ENCODE results near the gene ABCB9. TPM values are rescaled to one million over a fixed set of nuclear protein-coding genes. Genes with fewer than 3 reads are reported as not detected.
"Not testable (repeated sequence)": the region's sequence is repeated elsewhere in the genome, so short reads cannot be mapped to it uniquely, and the experiment has no call there.

Gene ABCB9
- total RNA-seq, 1 experiment from 2014 or later, result 15.8 TPM

DNA sequence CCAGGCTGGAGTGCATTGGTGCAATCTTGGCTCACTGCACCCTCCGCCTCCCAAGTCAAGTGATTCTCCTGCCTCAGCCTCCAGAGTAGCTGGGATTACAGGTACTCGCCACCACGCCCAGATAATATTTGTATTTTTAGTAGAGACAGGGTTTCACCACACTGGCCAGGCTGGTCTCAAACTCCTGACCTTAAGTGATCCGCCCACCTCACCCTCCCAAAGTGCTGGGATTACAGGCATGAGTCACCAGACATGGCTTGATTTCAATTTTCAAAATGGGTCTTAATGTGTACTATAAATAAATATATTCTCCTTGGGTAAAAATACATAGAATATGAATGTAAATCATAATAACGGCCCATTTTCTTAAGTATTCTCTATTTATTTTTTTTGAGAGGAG lies 24.9 kb downstream of the ABCB9 start:
- peak; percentile 55 for DNase-seq (ENCODE audit: low spot score)

DNA sequence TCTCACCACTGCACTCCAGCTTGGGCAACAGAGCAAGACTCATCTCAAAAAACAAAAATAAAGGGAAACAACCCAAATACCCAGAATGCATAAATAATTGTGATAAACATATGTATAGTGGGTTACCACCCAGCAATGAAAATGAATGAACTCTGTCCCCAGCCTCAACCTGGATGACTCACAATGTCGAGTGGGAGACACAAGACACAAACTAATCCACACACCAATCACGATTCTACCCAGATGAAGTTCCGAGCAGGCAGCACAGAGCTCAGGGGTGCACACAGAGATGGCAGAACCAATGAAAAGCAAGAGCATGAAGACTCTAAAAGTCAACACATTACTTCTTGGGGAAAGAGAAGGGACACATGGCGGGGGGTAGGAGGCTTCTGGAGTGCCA lies 27.1 kb downstream of the ABCB9 start:
- no peak for DNase-seq (ENCODE audit: low spot score)

DNA sequence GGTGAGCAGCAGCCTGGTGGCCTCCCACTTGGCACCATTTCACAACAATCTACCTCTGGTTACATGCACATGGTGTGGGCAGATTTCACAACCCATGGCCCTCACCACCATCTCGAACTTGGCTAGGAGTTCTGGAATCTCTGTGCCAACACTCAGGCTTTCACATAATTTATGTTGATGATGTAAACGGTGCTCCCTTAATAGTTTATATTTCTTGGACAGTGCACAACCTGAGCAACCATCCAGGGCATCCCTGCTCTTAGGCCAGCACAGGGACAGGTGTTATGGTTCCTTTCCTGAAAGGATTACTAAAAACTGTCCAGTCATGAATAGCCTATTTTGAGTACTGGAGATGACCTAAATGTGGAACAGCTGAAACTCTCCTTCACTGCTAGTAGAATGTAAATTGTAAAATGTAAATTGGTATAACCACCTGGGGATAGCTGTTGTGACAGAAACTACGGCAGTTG lies 28.6 kb downstream of the ABCB9 start:
- DNase-seq (ENCODE audit: low spot score), result no peak

DNA sequence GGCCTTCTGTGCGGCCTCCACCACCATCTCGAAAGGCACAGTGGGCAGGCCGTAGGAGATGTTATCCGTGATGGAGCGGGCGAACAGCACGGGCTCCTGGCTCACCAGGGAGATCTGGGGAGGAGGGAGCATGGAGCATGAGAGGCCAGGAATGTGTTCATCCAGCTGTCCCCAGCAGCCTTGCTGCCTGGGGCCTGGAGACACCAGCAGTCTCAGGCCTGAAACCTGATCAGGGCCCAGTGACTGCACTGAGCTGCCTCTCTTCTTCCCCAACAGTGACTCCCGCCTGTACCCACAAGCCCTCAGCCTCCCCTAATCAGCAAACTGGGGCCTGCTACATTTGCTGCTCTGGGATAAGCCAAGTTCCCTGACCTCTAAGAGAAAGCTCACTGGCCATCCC lies 30.9 kb downstream of the ABCB9 start:
- no peak for DNase-seq (ENCODE audit: low spot score)

DNA sequence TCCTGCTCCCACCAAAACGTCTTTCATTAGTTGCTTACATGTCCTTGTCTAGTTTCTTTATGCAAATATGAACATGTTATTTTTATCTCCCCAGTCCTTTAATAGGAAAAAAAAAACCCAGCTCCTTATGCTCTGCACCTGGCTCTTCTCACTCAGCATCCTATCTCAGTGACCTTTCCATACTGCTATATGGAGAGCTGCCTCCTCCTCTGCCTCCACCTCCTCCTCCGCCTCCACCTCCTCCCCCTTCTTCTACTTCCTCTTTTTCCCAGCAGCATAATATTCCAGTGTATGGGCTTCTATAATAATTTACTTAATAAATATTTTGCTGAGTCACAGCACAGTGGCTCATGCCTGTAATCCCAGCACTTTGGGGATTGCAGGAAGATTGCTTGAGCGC lies 31.5 kb downstream of the ABCB9 start:
- DNase-seq (ENCODE audit: low spot score), result no peak

DNA sequence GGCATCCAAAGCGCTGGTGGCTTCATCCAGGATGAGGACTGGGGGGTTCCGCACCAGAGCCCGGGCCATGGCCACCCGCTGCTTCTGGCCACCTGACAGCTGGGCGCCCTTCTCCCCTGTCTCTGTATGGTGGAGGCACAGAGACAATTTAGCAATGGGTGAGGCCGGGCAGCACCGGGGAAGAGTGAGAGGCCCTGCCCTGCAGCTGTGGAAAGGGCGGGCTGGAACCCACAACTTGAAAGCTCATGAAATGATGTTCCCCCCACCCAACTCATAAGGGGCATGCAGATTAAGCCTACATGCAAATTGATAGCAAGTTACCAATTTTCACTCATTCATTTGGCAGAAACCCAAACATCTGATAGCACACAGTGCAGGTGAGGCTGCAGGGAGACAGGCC lies 34.1 kb downstream of the ABCB9 start:
- DNase-seq (ENCODE audit: low spot score), result no peak

DNA sequence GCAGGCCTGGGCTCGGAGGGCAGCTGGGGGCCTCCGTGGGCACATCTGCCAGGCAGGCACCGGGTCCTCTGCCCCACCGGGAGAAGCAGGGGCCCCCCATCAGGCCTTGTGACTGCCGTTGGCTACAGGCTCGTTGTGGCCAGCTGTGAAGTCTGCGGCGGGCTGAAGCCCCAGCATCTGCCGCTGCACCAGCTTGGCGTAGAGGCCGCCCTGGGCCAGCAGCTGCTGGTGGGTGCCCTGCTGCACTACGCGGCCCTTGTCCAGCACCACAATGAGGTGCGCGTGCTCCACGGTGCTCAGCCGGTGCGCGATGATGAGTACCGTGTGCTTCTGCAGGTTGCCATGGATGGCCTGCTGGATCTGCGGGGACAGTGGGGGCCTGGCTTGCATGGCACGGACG lies 36.5 kb downstream of the ABCB9 start:
- no peak for DNase-seq (ENCODE audit: low spot score)

DNA sequence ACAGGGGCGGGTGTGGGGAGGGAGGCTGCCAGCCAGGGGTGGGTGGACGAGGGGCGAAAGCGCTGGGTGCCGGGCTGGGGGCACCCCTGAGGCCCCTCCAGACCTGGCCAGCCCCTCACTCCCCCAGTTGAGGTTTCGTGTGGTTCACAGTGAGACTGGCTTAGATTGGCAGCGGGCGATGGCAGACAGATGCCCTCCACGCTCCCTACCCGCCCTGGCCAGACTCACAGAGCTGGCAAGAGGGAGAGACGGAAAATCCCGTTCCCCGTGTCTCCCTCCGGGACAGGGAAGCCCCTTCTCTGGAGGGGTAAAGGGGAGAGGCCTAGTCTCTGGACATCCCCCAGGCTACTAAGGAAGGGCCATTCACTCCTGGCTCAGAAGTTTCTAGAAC lies 37.1 kb downstream of the ABCB9 start:
- DNase-seq (ENCODE audit: low spot score), result no peak

DNA sequence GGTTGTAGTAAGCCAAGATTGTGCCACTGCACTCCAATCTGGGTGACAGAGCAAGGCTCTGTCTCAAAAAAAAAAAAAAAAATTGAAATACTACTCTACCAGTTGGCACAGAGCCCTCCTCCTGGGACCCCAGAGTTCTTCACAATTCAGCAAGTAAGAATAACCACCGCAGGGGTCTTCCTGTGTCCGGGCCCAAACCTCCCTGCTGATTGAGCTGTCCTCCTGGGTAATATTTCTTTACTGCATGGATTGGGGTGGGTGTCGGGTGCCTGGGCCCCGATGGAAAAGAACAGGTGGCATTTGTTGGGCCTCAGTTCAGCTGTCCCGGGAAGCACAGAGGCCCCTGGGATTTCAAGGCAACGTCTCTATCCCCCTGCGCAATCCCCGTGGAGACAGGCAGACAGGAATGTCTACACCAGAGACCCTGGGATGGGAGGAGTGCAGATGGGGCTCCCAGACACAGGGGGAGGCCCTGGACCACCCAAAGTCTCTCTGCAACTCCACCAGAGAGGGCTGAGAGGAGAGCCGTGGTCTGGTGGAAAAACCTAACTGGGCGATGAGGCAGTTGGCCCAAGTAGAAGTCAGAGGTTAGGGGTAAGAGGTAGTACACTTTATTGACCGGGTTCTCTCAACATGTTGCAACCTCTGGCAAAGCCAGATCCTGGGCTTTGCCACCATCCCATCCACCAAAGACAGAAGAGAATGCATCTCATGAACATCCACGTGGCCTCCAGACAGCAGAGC lies 37.7 kb downstream of the ABCB9 start:
- DNase-seq (ENCODE audit: low spot score), result no peak

DNA sequence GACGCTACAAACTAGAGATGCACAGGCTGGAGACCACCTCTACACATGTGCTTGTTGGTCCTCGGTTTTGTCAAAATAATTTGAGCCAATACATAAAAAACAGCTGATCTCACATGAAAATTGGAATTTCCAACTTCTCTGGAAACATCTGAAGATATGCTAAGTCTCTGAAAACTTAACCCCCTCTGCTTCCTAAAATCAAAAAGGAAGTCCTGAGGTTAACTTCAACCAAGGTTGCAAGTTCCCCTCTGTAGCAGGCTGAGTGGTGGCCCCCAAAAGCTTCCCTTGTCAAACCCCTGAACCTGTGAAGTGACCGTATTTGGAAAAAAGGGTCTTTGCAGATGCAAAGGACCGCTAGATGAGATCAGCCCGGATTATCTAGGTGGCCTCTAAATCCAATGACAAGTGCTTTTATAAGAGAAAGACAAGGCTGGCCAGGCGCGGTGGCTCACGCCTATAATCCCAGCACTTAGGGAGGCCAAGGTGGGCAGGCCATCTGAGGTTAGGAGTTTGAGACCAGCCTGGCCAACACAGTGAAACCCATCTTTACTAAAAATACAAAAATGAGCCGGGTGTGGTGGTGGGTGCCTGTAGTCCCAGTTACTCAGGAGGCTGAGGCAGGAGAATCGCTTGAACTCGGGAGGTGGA lies 38.4 kb downstream of the ABCB9 start:
- no peak for DNase-seq (ENCODE audit: low spot score)

DNA sequence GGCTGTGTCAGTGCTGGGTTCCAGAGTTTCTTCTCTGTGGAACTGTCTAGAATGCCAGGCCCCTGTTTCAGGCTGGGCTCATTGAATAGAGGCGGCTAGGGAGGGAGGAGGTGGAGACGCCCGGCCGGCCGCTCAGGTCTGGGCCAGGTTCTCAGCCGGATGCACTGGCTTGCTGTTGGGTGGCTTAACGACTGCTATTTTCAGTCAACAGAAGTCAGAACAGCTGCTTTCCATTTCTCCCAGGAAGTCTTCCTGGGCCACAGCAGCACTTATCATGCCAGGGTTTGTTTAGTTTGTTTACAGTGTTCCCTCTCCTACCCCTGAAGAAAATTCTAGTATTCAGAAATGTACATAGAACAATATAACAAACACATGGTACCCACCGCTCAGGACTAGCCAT lies 44.3 kb downstream of the ABCB9 start:
- no peak for DNase-seq (ENCODE audit: low spot score)

DNA sequence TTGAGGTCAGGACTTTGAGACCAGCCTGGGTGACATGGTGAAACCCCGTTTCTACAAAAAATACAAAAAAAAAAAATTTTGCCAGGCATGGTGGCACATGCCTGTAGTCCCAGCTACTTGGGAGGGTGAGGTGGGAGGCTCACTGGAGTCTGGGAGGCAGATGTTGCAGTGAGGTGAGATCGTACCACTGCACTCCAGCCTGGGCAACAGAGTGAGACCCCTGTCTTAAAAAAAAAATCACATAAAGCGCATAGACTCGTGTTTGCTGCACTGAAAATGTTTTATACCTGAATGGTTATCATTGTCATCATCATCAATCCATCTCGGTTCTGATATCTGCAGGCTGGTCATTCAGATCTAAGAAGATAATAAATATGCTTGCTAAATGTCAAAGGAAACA lies 45.6 kb downstream of the ABCB9 start:
- no peak for DNase-seq (ENCODE audit: low spot score)

DNA sequence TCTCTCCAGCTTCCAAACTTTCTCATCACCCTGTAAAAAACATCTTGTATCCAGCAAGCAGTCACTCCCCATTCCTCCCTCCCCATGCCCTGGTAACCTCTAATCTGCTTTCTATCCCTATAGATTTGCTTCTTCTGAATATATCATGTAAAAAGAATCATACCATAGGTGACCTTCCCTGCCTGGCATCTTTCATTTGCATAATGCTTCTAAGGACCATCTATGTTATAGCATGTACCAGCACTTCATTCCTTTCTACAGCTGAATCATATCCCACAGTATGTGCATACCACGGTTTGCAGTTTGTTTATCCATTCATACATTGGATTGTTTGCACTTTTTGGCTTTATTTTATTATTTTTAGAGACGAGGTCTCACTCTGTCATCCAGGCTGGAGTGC lies 47.4 kb downstream of the ABCB9 start:
- DNase-seq (ENCODE audit: low spot score), result no peak

DNA sequence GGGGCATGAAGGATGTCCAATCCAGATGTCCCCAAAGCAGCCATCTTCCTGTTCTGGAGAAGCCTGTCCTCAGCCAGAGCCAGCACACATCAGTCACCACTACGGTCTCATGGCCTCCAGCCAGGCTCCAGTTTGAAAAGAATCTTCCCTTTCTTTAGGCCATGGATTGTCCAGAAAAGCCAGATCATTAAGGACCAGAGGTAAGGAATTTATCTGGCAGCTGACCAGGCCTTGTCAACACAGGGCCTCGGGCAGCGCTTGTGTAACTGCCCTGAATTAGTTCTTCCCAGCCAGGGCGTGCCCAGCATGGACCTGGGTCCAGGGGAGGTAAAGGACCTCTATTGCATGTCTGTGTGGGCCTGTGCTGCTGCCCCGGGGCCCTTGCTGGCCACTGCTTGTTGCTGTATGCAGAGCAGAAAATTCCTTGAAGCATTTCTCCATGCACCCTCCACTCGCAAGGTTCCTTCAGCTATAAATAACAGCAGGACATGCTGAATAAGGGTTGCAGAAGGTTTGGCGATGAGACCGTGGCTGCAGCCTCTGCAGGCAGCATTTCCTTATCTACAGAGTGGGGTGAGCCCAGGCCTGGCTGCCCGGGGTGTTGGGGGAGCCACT lies 48.6 kb downstream of the ABCB9 start:
- DNase-seq (ENCODE audit: low spot score), result peak; percentile 77

DNA sequence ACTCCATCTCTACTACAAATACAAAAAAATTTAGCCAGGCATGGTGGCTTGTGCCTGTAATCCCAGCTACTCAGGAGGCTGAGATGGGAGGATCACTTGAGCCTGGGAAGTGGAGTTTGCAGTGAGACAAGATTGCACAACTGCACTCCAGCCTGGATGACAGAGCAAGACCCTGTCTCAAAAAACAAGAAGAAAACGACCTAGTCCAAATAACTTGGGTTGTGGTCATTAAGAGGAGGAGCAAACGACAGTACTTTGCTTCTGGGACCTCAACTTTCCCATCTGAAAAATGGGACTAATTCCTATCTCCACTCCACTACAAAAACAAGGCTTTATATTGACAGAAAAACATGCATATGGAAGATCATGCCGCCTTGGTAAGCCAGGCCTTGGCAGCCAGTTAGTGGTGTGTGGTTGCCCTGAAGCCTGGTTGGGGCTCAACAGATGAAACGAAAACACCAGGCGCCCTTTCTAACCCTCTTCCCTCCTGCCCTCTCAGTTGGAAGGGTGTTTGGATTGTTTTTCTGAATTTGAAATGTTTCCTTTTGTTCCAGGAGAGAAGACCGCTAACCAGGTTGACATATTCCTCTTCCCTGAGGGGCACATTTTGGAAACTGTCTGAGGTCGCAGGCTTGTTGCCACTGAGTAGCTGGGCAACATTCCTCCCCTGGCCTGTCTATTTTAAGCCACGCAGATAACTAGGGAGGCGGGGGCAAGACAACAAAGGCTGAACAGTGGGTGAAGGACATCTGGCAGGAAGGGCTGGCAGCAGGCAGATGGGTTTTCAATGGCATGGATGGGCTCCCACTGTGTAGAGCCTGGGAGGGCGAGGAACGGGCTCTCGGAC lies 56.6 kb downstream of the ABCB9 start:
- DNase-seq (ENCODE audit: low spot score), result no peak

DNA sequence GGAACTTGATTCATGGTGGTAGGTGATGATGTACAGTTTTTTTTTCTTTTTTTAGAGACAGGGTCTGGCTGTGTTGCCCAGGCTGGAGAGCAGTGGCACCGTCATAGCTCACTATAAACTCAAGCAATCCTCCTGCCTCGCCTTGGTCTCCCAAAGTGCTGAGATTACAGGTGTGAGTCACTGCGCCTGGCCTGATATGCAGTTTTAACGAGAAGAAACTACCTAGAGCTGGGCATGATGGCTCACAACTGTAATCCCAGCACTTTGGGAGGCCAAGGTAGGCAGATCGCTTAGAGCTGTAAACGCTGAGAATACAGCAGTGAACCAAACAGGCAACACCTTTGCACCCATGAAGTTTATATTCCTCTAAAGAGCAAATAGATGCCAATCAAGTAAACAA lies 57.3 kb downstream of the ABCB9 start:
- DNase-seq (ENCODE audit: low spot score), result no peak

DNA sequence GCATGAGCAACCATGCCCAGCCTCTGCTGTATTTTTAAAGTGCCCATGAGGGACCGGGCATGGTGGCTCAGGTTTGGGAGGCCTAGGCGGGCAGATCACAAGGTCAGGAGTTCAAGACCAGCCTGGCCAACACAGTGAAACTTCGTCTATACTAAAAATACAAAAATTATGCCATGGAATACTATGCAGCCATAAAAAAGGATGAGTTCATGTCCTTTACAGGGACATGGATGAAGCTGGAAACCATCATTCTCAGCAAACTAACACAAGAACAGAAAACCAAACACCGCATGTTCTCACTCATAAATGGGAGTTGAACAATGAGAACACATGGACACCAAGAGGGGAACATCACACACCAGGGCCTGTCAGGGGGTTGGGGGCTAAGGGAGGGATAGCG lies 61.0 kb downstream of the ABCB9 start:
- DNase-seq (ENCODE audit: low spot score), result not testable (repeated sequence)

DNA sequence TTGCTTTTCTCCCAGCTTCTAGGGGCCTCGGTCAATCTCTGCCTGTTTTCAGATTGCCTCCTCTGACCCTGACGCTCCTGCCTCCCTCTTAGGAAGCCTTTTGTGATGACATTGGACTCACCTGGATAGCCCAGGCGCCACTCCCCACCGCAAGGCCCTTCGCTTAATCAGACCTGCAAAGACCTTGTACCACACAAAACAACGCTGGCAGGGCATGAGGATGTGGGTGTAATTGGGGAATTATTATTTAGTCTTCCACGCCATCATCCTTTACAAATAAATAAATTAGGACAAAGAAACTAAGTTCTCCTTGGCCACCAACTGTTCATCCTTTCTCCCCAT lies 62.6 kb downstream of the ABCB9 start:
- DNase-seq (ENCODE audit: low spot score), result no peak

DNA sequence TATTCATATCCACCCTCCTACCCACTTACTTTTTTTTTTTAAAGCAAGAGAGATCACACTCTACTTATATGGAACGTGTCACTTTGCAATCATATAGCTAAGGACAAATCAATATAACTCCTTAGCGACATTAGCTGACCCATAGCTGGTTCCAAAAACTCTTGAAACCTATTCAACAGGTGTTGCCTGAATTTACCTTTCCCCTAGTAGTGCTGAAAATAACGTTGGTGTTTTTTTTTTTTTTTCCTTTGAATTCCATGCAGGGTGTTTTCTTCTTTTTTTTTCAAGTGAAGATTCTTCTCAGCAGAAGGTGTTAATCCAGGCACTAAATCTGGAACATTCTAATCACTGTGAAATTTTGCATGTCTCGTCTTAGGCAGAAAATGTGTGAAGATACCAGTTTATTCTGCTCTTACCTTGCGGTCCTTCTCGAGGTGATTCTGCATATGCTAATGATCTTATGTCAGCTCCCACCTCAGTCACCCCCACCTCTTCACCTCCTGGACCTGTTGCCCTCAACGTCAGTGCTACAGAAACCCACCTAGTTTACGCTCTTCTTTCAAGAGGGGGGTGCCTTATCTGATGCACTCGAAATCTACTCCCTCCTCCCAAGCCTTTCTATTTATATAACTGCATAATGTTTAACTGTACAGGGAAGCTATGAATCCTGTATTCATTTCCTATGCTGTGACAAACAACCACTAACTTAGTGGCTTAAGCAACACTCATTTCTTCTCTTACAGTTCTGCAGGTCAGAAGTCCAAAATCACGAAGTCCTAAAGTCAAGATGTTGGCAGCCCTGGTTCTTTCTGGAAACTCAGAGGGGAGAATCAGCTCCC lies 63.2 kb downstream of the ABCB9 start:
- DNase-seq (ENCODE audit: low spot score), result no peak

DNA sequence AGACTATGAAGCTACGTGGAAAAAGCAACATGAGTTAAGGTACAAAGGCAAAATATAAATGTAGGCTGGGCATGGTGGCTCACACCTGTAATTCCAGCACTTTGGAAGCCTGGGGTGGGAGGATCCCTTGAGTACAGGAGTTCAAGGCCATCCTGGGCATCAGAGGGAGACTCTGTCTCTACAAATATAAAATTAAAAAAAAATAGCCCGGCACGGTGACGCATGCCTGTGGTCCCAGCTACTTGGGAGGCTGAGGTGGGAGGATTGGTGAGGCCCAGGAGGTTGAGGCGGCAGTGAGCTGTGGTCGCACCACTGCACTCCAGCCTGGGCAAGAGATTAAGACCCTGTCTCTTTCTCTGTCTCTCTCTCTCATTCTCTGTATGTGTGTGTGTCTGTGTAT lies 66.4 kb downstream of the ABCB9 start:
- no peak for DNase-seq (ENCODE audit: low spot score)

DNA sequence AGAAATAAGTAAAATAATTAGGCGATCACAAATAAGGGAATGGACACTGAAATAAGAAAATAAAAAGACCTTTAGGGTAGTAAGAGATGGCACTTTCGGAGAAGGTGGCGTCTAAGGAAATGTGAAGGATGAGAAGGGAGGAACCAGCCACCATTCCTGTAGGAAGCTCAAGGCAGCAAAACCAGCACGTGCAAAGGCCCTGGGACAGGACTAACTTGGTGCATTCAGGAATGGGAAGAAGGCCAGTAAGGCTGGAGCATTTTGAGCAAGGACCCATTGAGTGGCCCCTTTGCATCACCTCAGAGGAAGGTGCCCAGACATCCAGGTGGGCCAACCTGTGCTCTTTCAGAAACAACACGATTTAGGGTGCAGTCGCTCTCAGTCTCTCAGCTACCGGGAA lies 69.6 kb downstream of the ABCB9 start:
- no peak for DNase-seq (ENCODE audit: low spot score)
